HG03139 (cell line): ENCODE results near the gene KDM2B.
A peak's percentile ranks its signal among the peaks of the same experiment; 100 is the strongest.

Source experiments
- ATAC-seq: cut with Tn5 transposase; IDR thresholded peaks from one replicate; pipeline ENCODE4 v1.9.1; 2021; ENCODE audit not compliant: unreplicated experiment

KDM2B gene

GRCh38 chr12:121568518-121568917 is 12.3 kb downstream of the KDM2B start:
- no peak for ATAC-seq

GRCh38 chr12:121565076-121565475 is 15.7 kb downstream of the KDM2B start:
- ATAC-seq = no peak

- no peak for ATAC-seq
These were observed 18.3 kb downstream of the KDM2B start for GRCh38 chr12:121562488-121562887.

GRCh38 chr12:121561009-121561395 is 19.8 kb downstream of the KDM2B start:
- ATAC-seq = no peak

- ATAC-seq = no peak
These were observed 20.3 kb downstream of the KDM2B start for GRCh38 chr12:121560392-121561008.

- no peak for ATAC-seq
These were observed 21.9 kb downstream of the KDM2B start for GRCh38 chr12:121558956-121559355.

GRCh38 chr12:121550974-121551634 is 29.7 kb downstream of the KDM2B start:
- ATAC-seq = no peak

GRCh38 chr12:121549075-121549474 is 31.7 kb downstream of the KDM2B start:
- ATAC-seq = no peak

- ATAC-seq = no peak
These were observed 35.3 kb downstream of the KDM2B start for GRCh38 chr12:121545480-121545879.

- no peak for ATAC-seq
These were observed 37.0 kb downstream of the KDM2B start for GRCh38 chr12:121543786-121544185.

GRCh38 chr12:121539908-121540307 is 40.9 kb downstream of the KDM2B start:
- ATAC-seq = no peak

- no peak for ATAC-seq
These were observed 42.1 kb downstream of the KDM2B start for GRCh38 chr12:121538699-121539061.

GRCh38 chr12:121537814-121538698 is 42.8 kb downstream of the KDM2B start:
- peak; percentile 0 for ATAC-seq

- ATAC-seq = peak; percentile 57
These were observed 43.7 kb downstream of the KDM2B start for GRCh38 chr12:121536899-121537813.

GRCh38 chr12:121536054-121536898 is 44.5 kb downstream of the KDM2B start:
- peak; percentile 32 for ATAC-seq

GRCh38 chr12:121535150-121536053 is 45.4 kb downstream of the KDM2B start:
- ATAC-seq = no peak

GRCh38 chr12:121534495-121535148 is 46.2 kb downstream of the KDM2B start:
- ATAC-seq = no peak

GRCh38 chr12:121533394-121534090 is 47.3 kb downstream of the KDM2B start:
- no peak for ATAC-seq
